HFF-Myc (cell line): ENCODE measurements around the gene PDS5B.
"Not testable (repeated sequence)": the region's sequence is repeated elsewhere in the genome, so short reads cannot be mapped to it uniquely, and the experiment has no call there.

Experiments used
- DNase-seq: peaks from one replicate; pipeline ENCODE4 v3.0.0-alpha.2; 2011; ENCODE audit warnings: low read depth; ENCODE audit errors: extremely low read depth
- H3K4me3 ChIP-seq: replicated peaks from 2 replicates; pipeline ENCODE4 v1.5.1; 2011; ENCODE audit warnings: low read depth, mild to moderate bottlenecking, control low read depth, low read length
- TF ChIP-seq, protein P1 (sequence below): IDR thresholded peaks from 2 replicates; pipeline ENCODE4 v1.5.1; 2012; ENCODE audit warnings: mild to moderate bottlenecking, low read depth, low read length, control low read depth; ENCODE audit errors: missing control alignments

The PDS5B gene

DNA sequence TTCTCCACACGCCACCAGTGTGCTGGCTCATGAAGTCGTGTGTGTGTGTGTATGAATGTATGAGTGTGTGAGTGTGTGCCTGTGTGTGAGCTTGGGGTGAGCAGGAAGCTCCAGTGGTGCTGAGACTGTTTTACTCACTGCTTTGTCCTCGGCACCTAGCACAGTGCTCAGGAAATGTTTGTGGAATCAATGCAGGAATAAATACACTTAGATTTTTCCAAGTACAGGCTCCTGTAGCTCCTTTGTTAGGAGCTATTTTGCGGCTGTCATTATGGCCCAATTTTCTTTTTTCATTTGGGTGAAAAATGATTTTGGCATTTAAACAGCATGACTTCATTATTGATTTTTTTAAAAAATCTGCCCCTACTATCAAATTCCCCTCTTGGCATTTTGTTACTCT is 236.5 kb downstream of the PDS5B start:
- TF ChIP-seq, protein P1, sequence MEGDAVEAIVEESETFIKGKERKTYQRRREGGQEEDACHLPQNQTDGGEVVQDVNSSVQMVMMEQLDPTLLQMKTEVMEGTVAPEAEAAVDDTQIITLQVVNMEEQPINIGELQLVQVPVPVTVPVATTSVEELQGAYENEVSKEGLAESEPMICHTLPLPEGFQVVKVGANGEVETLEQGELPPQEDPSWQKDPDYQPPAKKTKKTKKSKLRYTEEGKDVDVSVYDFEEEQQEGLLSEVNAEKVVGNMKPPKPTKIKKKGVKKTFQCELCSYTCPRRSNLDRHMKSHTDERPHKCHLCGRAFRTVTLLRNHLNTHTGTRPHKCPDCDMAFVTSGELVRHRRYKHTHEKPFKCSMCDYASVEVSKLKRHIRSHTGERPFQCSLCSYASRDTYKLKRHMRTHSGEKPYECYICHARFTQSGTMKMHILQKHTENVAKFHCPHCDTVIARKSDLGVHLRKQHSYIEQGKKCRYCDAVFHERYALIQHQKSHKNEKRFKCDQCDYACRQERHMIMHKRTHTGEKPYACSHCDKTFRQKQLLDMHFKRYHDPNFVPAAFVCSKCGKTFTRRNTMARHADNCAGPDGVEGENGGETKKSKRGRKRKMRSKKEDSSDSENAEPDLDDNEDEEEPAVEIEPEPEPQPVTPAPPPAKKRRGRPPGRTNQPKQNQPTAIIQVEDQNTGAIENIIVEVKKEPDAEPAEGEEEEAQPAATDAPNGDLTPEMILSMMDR: no peak
- DNase-seq: no peak
- H3K4me3 ChIP-seq: no peak overlapping the region

DNA sequence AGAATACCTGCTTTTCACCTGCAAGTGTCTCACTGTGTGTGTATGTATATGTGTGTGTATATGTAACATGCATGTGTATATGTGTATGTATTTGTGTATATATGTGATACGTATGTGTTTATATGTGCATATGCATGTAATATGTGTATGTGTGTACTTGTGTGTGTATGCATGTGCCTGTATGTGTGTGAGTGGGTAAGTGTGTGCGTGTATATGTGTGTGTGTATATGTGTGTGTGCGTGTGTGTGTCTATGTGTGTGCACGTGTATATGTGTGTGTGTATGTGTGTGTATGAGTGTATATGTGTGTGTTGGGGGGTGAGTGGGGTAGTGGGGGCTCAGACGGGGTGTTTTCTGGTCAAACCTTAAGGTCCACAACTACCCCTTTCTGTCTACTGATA is 237.3 kb downstream of the PDS5B start:
- TF ChIP-seq, protein P1: no peak
- DNase-seq: no peak
- H3K4me3 ChIP-seq: no peak overlapping the region

DNA sequence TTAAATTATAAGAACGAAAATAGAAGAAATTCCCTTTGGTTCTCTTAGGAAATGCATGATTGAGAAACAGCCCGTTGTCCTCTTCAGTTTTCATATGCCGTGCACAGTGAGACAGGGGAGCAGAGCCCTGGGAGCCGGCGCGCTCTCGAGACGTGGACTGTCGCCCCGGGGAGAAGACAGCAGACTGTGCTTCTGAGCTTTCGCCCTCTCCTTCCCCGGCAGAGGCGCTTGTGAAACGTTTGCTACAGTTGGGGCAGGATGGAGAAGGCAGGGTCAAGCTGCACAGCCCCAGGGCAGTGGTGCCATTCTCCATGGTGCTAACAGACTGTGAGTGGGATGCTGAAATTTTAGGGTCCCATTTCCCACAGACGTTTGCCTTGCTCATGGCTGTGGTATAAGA is 237.8 kb downstream of the PDS5B start:
- H3K4me3 ChIP-seq: no peak overlapping the region
- DNase-seq: no peak
- TF ChIP-seq, protein P1: no peak

DNA sequence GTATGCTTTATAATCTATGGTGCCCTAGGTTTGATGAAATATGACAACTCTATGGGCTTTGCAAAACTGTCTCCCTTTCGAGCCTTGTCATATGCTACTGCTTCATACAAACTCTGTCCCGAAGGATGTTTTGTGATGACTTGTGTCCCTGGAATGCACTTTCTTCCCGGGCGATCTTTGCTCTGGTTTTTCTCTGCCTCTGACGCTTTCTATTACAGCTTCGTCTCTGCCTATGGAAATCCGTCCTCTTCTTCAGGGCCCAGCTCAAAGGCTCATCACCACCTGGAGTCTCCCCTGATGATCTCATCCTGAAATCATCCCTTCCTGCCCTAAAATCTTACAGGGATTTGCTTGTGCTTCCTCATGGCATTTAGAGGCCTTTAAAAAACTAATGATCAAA is 238.4 kb downstream of the PDS5B start:
- peak; percentile 81 for DNase-seq
- TF ChIP-seq, protein P1: no peak
- H3K4me3 ChIP-seq: no peak overlapping the region

DNA sequence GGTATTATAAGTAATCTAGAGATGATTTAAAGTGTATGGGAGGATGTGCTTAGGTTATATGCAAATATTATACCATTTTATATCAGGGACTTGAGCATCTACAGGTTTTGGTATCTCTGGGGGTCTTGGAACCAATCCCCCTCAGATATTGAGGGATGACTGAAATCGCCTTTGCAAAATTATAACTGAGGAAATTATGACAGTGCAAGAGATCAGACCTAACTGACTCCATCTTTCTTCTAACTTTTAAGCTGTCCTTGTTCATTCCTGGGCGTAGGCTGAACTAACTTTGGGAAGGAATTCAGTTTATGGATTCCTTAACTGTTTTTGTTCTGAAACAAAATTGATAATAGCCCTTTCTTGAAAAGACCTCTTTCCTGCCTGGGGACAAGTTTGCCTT is 239.2 kb downstream of the PDS5B start:
- DNase-seq: no peak
- no peak overlapping the region for H3K4me3 ChIP-seq
- TF ChIP-seq, protein P1: no peak

DNA sequence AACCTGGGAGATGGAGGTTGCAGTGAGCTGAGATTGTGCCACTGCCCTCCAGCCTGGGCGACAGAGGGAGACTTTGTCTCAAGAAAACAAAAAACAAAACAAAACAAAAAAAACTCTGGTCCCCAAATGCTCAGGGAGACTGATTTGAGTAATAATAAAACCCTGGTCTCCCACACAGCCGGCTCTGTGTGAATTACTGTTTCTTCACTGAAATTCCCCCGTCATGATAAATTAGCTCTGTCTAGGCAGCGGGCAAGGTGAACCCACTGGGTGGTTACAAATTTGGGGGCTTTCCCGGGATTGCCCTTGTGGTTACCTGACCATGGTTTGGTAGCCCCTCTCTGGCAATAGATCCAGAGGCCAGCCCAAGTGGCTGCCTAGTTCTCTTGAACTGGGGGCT is 240.1 kb downstream of the PDS5B start:
- H3K4me3 ChIP-seq, DNase-seq: not testable (repeated sequence)
